ENCODE measurements around the gene EGLN3. TPM values are rescaled to one million over a fixed set of nuclear protein-coding genes. Genes with fewer than 3 reads are reported as not detected.

Gene EGLN3
- total RNA-seq, 4 donors from 2014 or later = 10.7 to 125 (median 45.2) TPM

DNA sequence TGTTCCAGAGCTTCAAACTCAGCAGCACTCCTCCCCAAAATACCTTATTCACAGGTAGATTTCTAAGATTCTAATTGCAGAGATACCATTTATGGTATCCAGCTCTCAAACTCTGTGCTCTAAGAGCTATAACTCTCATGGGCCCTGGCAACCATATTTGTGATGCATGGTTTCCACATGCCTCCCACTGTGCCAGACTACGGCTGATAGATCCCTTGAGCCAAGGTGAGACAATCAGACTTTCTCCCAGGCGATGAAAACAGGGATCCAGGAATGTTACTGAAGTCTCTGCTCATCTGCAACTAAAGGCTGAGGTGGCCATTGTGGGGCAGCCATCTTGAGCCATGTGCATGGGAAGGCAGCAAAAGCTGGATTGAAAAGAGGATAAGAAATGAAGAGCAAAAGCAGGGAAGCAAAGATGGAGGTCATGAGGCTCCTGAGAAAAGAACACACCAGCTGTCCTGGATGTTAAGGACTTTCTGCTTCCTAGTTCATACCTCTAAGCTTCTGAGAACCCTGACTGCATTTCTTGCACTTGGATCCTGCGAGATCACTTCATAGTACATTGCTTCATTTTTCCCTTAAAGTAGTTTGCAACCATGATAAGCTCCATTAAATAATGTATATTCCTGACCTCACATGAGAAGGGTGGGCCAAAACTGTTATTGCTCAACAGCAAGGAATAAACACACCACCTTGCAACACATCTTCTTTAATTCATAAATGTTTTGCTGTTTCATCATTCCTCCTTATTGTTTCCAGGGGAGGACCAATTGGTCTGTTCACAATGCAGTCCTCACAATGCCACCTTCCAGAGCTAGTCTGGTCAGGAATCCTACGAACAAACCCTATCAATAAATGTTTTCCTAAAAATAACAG is 5.4 kb downstream of the EGLN3 start:
- Histone ChIP-seq H3K9me3 (no peaks in the 10 kb centered on the region), H3K36me3 (no peaks in the 10 kb centered on the region), H3K27me3 (no peaks in the 10 kb centered on the region), H3K4me1 (peaks cover 0 to 79% (median 28%) of the 10 kb centered on the region in 4 donors), H3K27ac (no peak overlapping the region), H3K4me3 (no peak overlapping the region)
- 79 to 90% methylated on average over 3 to 4 of the region's 4 CpGs for WGBS, 2 donors (ENCODE audit: low coverage in 1 of 2)
- intact Hi-C loops (cut with DNase I; ENCODE audit: low total_unique reads) (no loop called here), in situ Hi-C loops (cut with MboI; ENCODE audit: low pct_ligation_motif_present in 1 of 4, low pct_unique_long_range_greater_than_20kb in 1 of 4, low sequenced_read_pairs in 3 of 4) (no loop called here)
- TF ChIP-seq EP300 (IDR thresholded peaks at IDR 0.05; ENCODE audit: low read depth) = no peak
- TF ChIP-seq, protein P1, sequence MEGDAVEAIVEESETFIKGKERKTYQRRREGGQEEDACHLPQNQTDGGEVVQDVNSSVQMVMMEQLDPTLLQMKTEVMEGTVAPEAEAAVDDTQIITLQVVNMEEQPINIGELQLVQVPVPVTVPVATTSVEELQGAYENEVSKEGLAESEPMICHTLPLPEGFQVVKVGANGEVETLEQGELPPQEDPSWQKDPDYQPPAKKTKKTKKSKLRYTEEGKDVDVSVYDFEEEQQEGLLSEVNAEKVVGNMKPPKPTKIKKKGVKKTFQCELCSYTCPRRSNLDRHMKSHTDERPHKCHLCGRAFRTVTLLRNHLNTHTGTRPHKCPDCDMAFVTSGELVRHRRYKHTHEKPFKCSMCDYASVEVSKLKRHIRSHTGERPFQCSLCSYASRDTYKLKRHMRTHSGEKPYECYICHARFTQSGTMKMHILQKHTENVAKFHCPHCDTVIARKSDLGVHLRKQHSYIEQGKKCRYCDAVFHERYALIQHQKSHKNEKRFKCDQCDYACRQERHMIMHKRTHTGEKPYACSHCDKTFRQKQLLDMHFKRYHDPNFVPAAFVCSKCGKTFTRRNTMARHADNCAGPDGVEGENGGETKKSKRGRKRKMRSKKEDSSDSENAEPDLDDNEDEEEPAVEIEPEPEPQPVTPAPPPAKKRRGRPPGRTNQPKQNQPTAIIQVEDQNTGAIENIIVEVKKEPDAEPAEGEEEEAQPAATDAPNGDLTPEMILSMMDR (IDR thresholded peaks at IDR 0.05) = no peak
- no peak for TF ChIP-seq POLR2AphosphoS5 (IDR thresholded peaks at IDR 0.05)
- TF ChIP-seq POLR2A (IDR thresholded peaks at IDR 0.05) = no peak
- DNase-seq = no peak

DNA sequence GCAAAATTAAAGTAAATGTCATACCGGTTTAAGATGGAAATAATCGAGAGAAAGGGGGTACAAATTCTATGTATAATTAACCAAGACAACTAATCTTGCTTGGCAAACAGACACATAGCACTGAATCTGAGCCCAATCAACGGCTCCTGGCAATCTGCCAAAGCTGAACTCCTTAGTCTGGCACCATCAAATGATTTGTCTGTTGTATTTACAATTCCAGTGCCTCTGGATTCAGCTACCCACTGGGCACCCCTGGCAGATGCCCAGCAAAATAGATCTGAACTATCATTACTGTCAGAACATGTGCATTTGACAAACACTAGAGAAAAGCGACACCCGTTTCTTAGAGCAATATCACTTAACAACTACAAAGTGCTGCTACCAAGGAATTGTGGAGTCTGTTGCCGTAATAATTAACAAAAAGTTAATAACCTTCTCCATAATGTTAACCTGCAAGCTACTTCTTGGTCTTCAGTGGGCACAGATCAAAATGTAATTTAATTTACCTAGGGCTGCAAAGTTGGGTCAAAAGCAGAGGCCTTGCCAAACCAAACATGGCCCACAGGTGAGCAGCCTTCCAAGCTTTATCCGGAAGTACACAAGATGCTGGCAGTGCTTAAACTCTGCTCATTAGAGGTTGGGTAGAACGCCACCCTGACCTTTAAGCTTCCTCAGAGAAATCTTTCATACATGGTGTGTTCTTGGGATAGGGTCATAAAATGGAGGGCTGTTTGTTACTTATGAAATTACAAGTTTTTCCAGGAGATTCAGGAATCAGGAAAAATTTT is 7.6 kb downstream of the EGLN3 start:
- Histone ChIP-seq H3K4me1 (peaks cover 0 to 85% (median 34%) of the 10 kb centered on the region in 4 donors), H3K4me3 (no peak overlapping the region), H3K27ac (peak overlapping the region; percentile 4 to 59 (median 37)), H3K36me3 (no peaks in the 10 kb centered on the region), H3K9me3 (no peaks in the 10 kb centered on the region), H3K27me3 (no peaks in the 10 kb centered on the region)
- 46% methylated on average over 4 to 8 of the region's 8 CpGs for WGBS, 2 donors (ENCODE audit: low coverage in 1 of 2)
- TF ChIP-seq POLR2A (IDR thresholded peaks at IDR 0.05) (no peak), POLR2AphosphoS5 (IDR thresholded peaks at IDR 0.05) (no peak), EP300 (IDR thresholded peaks at IDR 0.05; ENCODE audit: low read depth) (no peak)
- TF ChIP-seq, protein P1 (IDR thresholded peaks at IDR 0.05) = no peak
- peak; percentile 45 for DNase-seq
- intact Hi-C loops (cut with DNase I; ENCODE audit: low total_unique reads) (no loop called here), in situ Hi-C loops (cut with MboI; ENCODE audit: low pct_ligation_motif_present in 1 of 4, low pct_unique_long_range_greater_than_20kb in 1 of 4, low sequenced_read_pairs in 3 of 4) (no loop called here)

DNA sequence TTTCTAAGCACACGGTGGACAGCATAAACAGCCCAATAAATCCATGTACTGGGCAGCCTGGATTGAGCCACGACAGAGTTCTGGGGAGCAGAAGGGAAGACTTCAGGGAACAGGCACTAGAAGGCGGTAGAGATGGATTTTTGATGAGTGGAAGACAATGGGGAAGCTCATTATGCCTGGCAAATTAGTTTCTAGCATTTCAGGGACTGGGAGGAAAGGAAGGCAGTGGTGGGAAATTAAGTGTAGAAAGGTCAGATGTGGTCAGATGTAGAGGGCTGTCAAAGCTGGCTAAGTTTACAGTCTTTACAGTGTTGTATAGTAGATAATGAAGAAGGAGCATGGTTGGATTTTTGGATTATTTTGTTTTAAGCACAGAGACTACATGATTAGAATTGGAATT is 9.2 kb downstream of the EGLN3 start:
- Histone ChIP-seq H3K9me3 (no peaks in the 10 kb centered on the region), H3K36me3 (no peaks in the 10 kb centered on the region), H3K27ac (no peak overlapping the region), H3K27me3 (no peaks in the 10 kb centered on the region), H3K4me3 (no peak overlapping the region), H3K4me1 (peaks cover 0 to 78% (median 36%) of the 10 kb centered on the region in 4 donors)
- no peak for DNase-seq
- intact Hi-C loops (cut with DNase I; ENCODE audit: low total_unique reads) (no loop called here), in situ Hi-C loops (cut with MboI; ENCODE audit: low pct_ligation_motif_present in 1 of 4, low pct_unique_long_range_greater_than_20kb in 1 of 4, low sequenced_read_pairs in 3 of 4) (no loop called here)
- 52 to 54% methylated on average over 3 of the region's 3 CpGs for WGBS, 2 donors (ENCODE audit: low coverage in 1 of 2)
- TF ChIP-seq POLR2A (IDR thresholded peaks at IDR 0.05) (no peak), POLR2AphosphoS5 (IDR thresholded peaks at IDR 0.05) (no peak), EP300 (IDR thresholded peaks at IDR 0.05; ENCODE audit: low read depth) (no peak)
- TF ChIP-seq, protein P1 (IDR thresholded peaks at IDR 0.05) = no peak

DNA sequence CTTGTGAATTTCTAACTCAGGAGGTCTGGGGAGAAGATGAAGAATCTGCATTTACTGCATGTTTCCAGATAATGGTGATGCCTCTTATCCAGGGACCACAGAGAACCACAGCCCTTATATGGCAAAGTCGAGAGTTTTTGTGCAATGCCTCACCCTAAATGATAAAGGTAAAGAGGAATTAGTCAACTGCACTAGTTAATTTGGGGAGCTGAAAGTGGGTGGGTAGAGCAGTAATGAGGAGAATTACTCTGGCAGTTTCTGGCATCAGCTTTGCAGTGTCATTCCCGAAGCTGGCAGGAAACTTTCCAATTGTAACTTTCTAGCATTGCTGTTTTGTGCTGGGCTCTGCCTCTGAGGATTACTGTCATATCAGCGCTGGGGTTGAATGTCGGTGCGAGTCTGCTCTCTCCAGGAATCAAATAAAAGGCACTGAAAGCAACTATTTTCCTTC is 10.3 kb downstream of the EGLN3 start:
- TF ChIP-seq POLR2A (IDR thresholded peaks at IDR 0.05) (no peak), POLR2AphosphoS5 (IDR thresholded peaks at IDR 0.05) (no peak), EP300 (IDR thresholded peaks at IDR 0.05; ENCODE audit: low read depth) (no peak)
- TF ChIP-seq, protein P1 (IDR thresholded peaks at IDR 0.05) = no peak
- H3K4me1 ChIP-seq = peaks cover 0 to 67% (median 34%) of the 10 kb centered on the region in 4 donors
- WGBS, 2 donors (ENCODE audit: low coverage in 1 of 2) = 59 to 62% methylated on average over 4 to 5 of the region's 5 CpGs
- H3K27ac ChIP-seq = no peak overlapping the region
- in situ Hi-C loops (cut with MboI; ENCODE audit: low pct_ligation_motif_present in 1 of 4, low pct_unique_long_range_greater_than_20kb in 1 of 4, low sequenced_read_pairs in 3 of 4) = no loop called here
- no peaks in the 10 kb centered on the region for H3K9me3 ChIP-seq
- no peaks in the 10 kb centered on the region for H3K27me3 ChIP-seq
- no peaks in the 10 kb centered on the region for H3K36me3 ChIP-seq
- no peak for DNase-seq
- intact Hi-C loops (cut with DNase I; ENCODE audit: low total_unique reads) = no loop called here
- no peak overlapping the region for H3K4me3 ChIP-seq

All from transverse colon (tissue), 4 donors.